Measurements from ENCODE around the gene HELLS. TPM values are rescaled to one million over a fixed set of nuclear protein-coding genes. Genes with fewer than 3 reads are reported as not detected.

HELLS gene
- total and polyA plus RNA-seq, 10 of the 15 experiments (the other 5 are each of a cell fraction or from before 2014, with no cell fraction given) = 33.9 to 159 (median 123) TPM

GRCh38 chr10:94571081-94571480, 25.5 kb downstream of the HELLS start:
- peaks cover 3 to 4% of the 10 kb centered on the region in 2 experiments; a peak in 3 of 4 replicates for H3K36me3 ChIP-seq (ENCODE audit: control insufficient read depth in 2 of 2, insufficient read depth in 2 of 2, low read length in 1 of 2)
- no peak for ATAC-seq
- in situ Hi-C loops (cut with MboI) = no loop called here
- H3K4me1 ChIP-seq (ENCODE audit: control insufficient read depth, insufficient read depth, low read length) = no peaks in the 10 kb centered on the region
- BruUV-seq (replicated peaks) = no TSS peak
- CTCF ChIA-PET = interaction anchor here (0.6 kb wide), 1 partner anchor 8 kb away, joined by 3 read pairs; no protein-coding TSS in a partner anchor
- H2AFZ ChIP-seq (ENCODE audit: control insufficient read depth, low read depth, low read length) = no peak overlapping the region
- DNase-seq (ENCODE audit: low read depth, low spot score) = no peak
- POLR2A ChIA-PET = no interaction called here
- H3K27ac ChIP-seq (ENCODE audit: control insufficient read depth, insufficient read depth) = no peak overlapping the region
- intact Hi-C loops (cut with micrococcal nuclease; ENCODE audit: unreplicated experiment) = no loop called here
- no peak overlapping the region for H3K4me3 ChIP-seq
- H3K79me2 ChIP-seq (ENCODE audit: control insufficient read depth, insufficient read depth, low read length) = no peaks in the 10 kb centered on the region
- RAD21 ChIA-PET (ENCODE audit: unreplicated experiment) = no interaction called here
- H3K4me2 ChIP-seq (ENCODE audit: control insufficient read depth, insufficient read depth) = no peak overlapping the region
- no peak overlapping the region for H3K9ac ChIP-seq (ENCODE audit: control insufficient read depth, insufficient read depth, low read length)
- no peaks in the 10 kb centered on the region for H4K20me1 ChIP-seq (ENCODE audit: control insufficient read depth, insufficient read depth)
- SMC1A ChIA-PET (ENCODE audit: uncharacterized antibody, unreplicated experiment) = no interaction called here
- H3K27me3 ChIP-seq (replicated peaks in 1 of 2; ENCODE audit: control insufficient read depth in 2 of 2, insufficient read depth in 2 of 2, low read length in 1 of 2) = no peaks in the 10 kb centered on the region
- no peaks in the 10 kb centered on the region for H3K9me3 ChIP-seq (replicated peaks; ENCODE audit: control insufficient read depth, insufficient read depth, low read length)
- no peak for FAIRE-seq
- TF ChIP-seq SPI1 (IDR thresholded peaks at IDR 0.05; ENCODE audit: borderline replicate concordance, insufficient read depth, low read depth, low read length) (no peak), DPF2 (IDR thresholded peaks at IDR 0.05) (no peak), HDAC2 (IDR thresholded peaks at IDR 0.05) (no peak), ELK1 (IDR thresholded peaks at IDR 0.05; ENCODE audit: low read depth, low read length) (no peak), BCLAF1 (IDR thresholded peaks at IDR 0.05) (no peak), EP300 (IDR thresholded peaks at IDR 0.05; ENCODE audit: borderline replicate concordance in 1 of 2, control insufficient read depth in 1 of 2, low read depth in 2 of 2, low read length in 2 of 2) (no peak), MTA2 (IDR thresholded peaks at IDR 0.05; ENCODE audit: low read depth) (no peak), GABPA (IDR thresholded peaks at IDR 0.05; ENCODE audit: low read depth) (no peak), TCF7 (IDR thresholded peaks at IDR 0.05; ENCODE audit: borderline replicate concordance) (no peak), SMAD5 (IDR thresholded peaks at IDR 0.05; ENCODE audit: low read depth) (no peak), ETV6 (conservative IDR thresholded peaks at IDR 0.05 in 1 of 2, IDR thresholded peaks at IDR 0.05 in 1 of 2; ENCODE audit: borderline replicate concordance in 1 of 2, low read depth in 1 of 2) (no peak), RELA (IDR thresholded peaks at IDR 0.05; ENCODE audit: borderline replicate concordance, partially characterized antibody) (no peak), SIX5 (IDR thresholded peaks at IDR 0.05; ENCODE audit: low read depth, low read length, severe bottlenecking) (no peak), NFXL1 (IDR thresholded peaks at IDR 0.05; ENCODE audit: borderline replicate concordance) (no peak)
- TF ChIP-seq, protein P1, sequence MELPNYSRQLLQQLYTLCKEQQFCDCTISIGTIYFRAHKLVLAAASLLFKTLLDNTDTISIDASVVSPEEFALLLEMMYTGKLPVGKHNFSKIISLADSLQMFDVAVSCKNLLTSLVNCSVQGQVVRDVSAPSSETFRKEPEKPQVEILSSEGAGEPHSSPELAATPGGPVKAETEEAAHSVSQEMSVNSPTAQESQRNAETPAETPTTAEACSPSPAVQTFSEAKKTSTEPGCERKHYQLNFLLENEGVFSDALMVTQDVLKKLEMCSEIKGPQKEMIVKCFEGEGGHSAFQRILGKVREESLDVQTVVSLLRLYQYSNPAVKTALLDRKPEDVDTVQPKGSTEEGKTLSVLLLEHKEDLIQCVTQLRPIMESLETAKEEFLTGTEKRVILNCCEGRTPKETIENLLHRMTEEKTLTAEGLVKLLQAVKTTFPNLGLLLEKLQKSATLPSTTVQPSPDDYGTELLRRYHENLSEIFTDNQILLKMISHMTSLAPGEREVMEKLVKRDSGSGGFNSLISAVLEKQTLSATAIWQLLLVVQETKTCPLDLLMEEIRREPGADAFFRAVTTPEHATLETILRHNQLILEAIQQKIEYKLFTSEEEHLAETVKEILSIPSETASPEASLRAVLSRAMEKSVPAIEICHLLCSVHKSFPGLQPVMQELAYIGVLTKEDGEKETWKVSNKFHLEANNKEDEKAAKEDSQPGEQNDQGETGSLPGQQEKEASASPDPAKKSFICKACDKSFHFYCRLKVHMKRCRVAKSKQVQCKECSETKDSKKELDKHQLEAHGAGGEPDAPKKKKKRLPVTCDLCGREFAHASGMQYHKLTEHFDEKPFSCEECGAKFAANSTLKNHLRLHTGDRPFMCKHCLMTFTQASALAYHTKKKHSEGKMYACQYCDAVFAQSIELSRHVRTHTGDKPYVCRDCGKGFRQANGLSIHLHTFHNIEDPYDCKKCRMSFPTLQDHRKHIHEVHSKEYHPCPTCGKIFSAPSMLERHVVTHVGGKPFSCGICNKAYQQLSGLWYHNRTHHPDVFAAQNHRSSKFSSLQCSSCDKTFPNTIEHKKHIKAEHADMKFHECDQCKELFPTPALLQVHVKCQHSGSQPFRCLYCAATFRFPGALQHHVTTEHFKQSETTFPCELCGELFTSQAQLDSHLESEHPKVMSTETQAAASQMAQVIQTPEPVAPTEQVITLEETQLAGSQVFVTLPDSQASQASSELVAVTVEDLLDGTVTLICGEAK (IDR thresholded peaks at IDR 0.05; ENCODE audit: borderline replicate concordance) = no peak

All from GM12878 (cell line).